Measurements from ENCODE around the gene ELF3. TPM values are rescaled to one million over a fixed set of nuclear protein-coding genes. Genes with fewer than 3 reads are reported as not detected.
"Not testable (repeated sequence)": the region's sequence is repeated elsewhere in the genome, so short reads cannot be mapped to it uniquely, and the experiment has no call there.

Gene ELF3
- total RNA-seq, 3 donors from 2014 or later = 0.87 to 1.4 (median 1.0) TPM

GRCh38 chr1:202015662-202015937 is 5.2 kb downstream of the ELF3 start:
- H3K4me3 Mint-ChIP-seq = no peak overlapping the region
- no peaks in the 10 kb centered on the region for H3K36me3 Mint-ChIP-seq (ENCODE audit: insufficient read depth)
- no peak for ATAC-seq
- no peaks in the 10 kb centered on the region for H3K9me3 Mint-ChIP-seq
- no peak for DNase-seq
- no peaks in the 10 kb centered on the region for H3K4me1 Mint-ChIP-seq (ENCODE audit: low read depth)
- peaks cover 9% of the 10 kb centered on the region for H3K27me3 Mint-ChIP-seq (ENCODE audit: low read depth)

DNA sequence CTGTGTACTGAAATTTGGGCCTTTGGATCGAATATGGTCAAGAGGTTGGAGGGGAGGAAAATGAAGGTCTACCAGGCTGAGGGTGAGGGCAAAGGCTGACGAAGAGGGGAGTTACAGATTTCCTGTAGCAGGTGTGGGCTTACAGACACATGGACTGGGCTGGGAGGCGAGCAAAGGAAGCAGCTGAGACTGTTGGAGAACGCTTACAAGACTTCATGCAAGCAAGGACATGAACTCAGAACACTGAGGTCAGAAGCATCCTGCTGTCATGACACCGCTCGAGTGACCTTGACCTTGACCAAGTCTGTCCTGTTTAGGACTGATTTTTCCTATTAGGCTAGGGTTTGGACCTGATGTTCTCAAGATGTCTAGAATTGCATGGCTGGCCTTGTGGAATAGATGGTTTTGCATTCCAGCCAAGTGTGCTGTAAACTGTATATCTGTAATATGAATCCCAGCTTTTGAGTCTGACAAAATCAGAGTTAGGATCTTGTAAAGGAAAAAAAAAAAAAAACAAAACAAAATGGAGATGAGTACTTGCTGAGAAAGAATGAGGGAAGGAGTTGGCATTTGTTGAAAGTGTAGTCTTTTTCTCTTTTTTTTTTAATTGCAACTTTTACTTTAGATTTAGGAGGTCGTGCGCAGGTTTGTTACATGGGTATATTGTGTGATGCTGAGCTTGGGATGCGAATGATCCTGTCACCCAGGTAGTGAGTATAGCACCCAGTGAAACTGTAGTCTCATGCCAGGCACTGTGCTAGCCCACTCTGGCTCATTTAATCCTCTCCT is 5.8 kb downstream of the ELF3 start:
- H3K9me3 Mint-ChIP-seq = no peaks in the 10 kb centered on the region
- DNase-seq (no peak), ATAC-seq (no peak)
- H3K4me1 Mint-ChIP-seq (ENCODE audit: low read depth) = no peaks in the 10 kb centered on the region
- peaks cover 9% of the 10 kb centered on the region for H3K27me3 Mint-ChIP-seq (ENCODE audit: low read depth)
- H3K4me3 Mint-ChIP-seq = no peak overlapping the region
- H3K36me3 Mint-ChIP-seq (ENCODE audit: insufficient read depth) = no peaks in the 10 kb centered on the region

DNA sequence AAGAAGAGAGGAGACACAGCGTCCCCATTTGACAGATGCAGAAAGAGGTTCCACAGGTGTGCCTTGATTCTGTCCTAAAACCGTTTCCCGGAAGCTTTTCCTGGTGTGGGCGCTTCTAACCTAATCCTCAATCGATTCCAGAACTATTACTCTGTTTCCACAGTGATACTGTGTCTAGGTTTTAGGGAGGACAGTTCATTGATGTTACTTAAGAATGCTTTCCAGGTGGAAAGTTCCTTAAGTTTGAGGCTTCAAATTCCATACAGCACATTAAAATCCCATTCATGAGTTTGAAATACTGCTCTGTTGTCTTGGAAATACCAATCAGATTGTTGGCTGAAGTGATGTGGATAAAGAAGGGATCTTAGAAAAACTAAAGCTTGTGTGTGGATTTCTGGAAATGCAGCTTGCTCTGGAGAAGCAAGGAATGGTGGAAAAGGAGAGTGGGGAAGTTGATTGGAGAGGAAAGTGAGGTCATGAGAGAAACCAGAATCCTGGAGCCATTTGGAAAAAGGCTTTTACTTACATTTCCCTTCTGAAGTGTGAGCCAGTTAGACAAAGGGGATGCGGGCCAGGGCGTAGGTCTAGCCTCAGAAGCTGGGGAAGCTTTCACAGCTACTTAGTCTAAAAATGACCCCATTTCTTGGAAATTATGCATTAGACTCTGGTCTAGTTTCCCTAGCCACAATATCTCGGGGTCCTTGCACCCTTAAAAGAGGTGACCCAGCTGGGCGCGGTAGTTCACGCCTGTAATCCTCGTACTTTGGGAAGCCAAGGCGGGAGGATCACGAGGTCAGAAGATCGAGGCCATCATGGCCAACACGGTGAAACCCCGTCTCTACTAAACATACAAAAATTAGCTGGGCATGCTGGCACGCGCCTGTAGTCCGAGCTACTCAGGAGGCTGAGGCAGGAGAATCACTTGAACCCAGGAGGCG is 6.7 kb downstream of the ELF3 start:
- DNase-seq = no peak
- H3K27me3 Mint-ChIP-seq (ENCODE audit: low read depth) = peaks cover 9% of the 10 kb centered on the region

DNA sequence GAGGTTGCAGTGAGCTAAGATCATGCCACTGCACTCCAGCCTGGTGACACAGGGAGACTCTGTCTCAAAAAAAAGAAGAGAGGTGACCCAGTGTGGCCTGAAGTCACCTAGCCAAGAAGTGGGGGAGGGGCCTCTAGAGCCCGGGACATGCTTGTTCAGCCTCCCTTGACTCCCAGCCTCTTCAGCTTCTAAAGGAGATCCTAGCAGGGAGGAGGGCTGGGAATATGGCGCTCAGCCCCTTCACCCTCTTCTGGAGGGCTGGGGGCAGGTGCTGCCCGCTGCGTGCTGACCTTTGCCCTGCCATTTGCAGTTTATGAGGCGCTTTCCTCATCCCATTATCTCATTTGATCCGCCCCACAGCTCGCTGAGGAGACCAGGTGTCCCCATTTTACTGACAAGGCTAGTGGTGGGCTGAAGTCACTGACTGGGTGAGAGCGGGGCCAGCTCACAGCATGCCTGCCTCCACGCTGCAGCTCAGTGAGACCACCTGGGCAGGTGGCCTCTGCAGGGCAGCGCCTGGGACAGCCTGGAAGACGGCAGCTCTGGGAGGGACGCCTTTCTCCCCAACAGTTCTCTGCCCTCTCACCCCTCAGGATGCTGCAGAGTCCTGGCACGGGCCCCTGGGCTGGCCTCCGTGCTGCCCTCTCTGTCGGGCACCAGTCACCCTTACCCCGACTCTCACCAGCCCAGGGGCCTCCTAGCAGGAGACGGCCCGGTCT is 7.5 kb downstream of the ELF3 start:
- Mint-ChIP-seq H3K9me3 (no peaks in the 10 kb centered on the region), H3K4me1 (ENCODE audit: low read depth) (no peaks in the 10 kb centered on the region), H3K36me3 (ENCODE audit: insufficient read depth) (no peaks in the 10 kb centered on the region), H3K27me3 (ENCODE audit: low read depth) (peaks cover 9% of the 10 kb centered on the region), H3K4me3 (no peak overlapping the region)
- DNase-seq = no peak
- ATAC-seq = no peak

More for the DNA sequence above, 6.7 kb downstream of the ELF3 start:
- Mint-ChIP-seq H3K4me3 (no peak overlapping the region), H3K36me3 (ENCODE audit: insufficient read depth) (no peaks in the 10 kb centered on the region), H3K9me3 (no peaks in the 10 kb centered on the region), H3K4me1 (ENCODE audit: low read depth) (no peaks in the 10 kb centered on the region)
- ATAC-seq = no peak

- no peaks in the 10 kb centered on the region for H3K4me1 Mint-ChIP-seq (ENCODE audit: low read depth)
- H3K4me3 Mint-ChIP-seq = no peak overlapping the region
- ATAC-seq (no peak), DNase-seq (no peak)
- no peaks in the 10 kb centered on the region for H3K36me3 Mint-ChIP-seq (ENCODE audit: insufficient read depth)
- no peaks in the 10 kb centered on the region for H3K9me3 Mint-ChIP-seq
- peaks cover 9% of the 10 kb centered on the region for H3K27me3 Mint-ChIP-seq (ENCODE audit: low read depth)
Observed at GRCh38 chr1:202018468-202019234, 8.3 kb downstream of the ELF3 start.

GRCh38 chr1:202019235-202019558 is 8.8 kb downstream of the ELF3 start:
- not testable (repeated sequence) for H3K27me3 Mint-ChIP-seq (ENCODE audit: low read depth); DNase-seq; H3K9me3 Mint-ChIP-seq; H3K36me3 Mint-ChIP-seq (ENCODE audit: insufficient read depth); H3K4me1 Mint-ChIP-seq (ENCODE audit: low read depth); H3K4me3 Mint-ChIP-seq; ATAC-seq

GRCh38 chr1:202023001-202023433 is 12.6 kb downstream of the ELF3 start:
- Mint-ChIP-seq H3K4me1 (ENCODE audit: low read depth) (no peaks in the 10 kb centered on the region), H3K4me3 (no peak overlapping the region), H3K36me3 (ENCODE audit: insufficient read depth) (no peaks in the 10 kb centered on the region), H3K27me3 (ENCODE audit: low read depth) (peaks cover 5% of the 10 kb centered on the region), H3K9me3 (no peaks in the 10 kb centered on the region)
- no peak for ATAC-seq
- DNase-seq = no peak

- Mint-ChIP-seq H3K9me3 (no peaks in the 10 kb centered on the region), H3K27me3 (ENCODE audit: low read depth) (peaks cover 4% of the 10 kb centered on the region), H3K4me1 (ENCODE audit: low read depth) (peaks cover 2% of the 10 kb centered on the region), H3K36me3 (ENCODE audit: insufficient read depth) (no peaks in the 10 kb centered on the region), H3K4me3 (no peak overlapping the region)
- DNase-seq (no peak), ATAC-seq (peak; percentile 27 to 58)
Observed at GRCh38 chr1:202029171-202029665, 18.8 kb downstream of the ELF3 start.

DNA sequence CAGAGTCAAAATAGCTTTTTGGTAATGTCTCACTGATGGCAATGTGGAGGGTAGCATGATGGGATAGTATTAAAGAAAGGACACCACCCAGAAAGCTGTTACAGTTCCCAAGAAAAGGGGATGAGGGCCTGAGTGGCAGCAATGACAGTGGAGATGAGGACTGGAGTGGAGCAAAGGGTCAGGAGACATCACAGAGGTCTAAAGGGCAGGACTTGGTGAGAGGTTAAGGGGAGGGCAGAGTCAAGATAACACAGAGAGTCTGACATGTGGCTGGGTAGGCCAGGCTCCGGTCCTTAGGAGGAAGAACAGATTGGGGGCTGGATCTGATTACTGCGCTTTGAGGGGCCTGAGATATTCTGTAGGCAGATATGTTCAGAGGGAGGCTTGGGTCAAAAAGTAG is 19.3 kb downstream of the ELF3 start:
- Mint-ChIP-seq H3K36me3 (ENCODE audit: insufficient read depth) (no peaks in the 10 kb centered on the region), H3K9me3 (no peaks in the 10 kb centered on the region), H3K27me3 (ENCODE audit: low read depth) (peaks cover 4% of the 10 kb centered on the region), H3K4me3 (no peak overlapping the region), H3K4me1 (ENCODE audit: low read depth) (peaks cover 2% of the 10 kb centered on the region)
- DNase-seq (no peak), ATAC-seq (no peak)

- no peaks in the 10 kb centered on the region for H3K9me3 Mint-ChIP-seq
- H3K27me3 Mint-ChIP-seq (ENCODE audit: low read depth) = peaks cover 4% of the 10 kb centered on the region
- H3K4me1 Mint-ChIP-seq (ENCODE audit: low read depth) = peaks cover 2% of the 10 kb centered on the region
- no peak for DNase-seq
- H3K36me3 Mint-ChIP-seq (ENCODE audit: insufficient read depth) = no peaks in the 10 kb centered on the region
- no peak overlapping the region for H3K4me3 Mint-ChIP-seq
- ATAC-seq = no peak
Observed at GRCh38 chr1:202031796-202032195, 21.4 kb downstream of the ELF3 start.

DNA sequence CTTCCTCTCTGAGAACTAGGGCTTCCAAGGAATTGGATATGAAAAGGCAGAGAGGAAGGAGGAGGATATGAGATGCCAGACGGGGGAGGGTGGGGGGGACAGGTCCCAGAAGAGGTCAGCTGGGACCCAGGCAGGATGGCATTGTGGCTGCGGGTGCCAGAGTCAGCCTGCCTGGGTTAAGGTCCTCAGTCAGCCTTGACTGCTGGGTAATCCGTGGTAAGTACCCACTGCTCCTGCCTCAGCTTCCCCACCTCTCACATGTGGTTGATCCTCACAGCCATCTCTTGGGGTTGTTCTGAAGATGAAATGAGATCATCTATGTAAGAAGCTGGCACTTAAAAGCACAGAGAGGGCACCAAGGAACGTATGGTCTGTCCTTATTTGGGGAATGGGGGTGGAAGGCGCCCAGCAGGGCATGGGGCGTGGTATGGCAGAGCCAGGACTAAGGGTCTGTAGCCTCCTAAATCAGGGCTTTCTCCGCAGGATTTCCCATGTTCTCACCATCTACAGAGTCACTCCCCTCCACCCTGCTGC is 23.8 kb downstream of the ELF3 start:
- Mint-ChIP-seq H3K9me3 (no peaks in the 10 kb centered on the region), H3K36me3 (ENCODE audit: insufficient read depth) (no peaks in the 10 kb centered on the region), H3K4me1 (ENCODE audit: low read depth) (peaks cover 2% of the 10 kb centered on the region), H3K27me3 (ENCODE audit: low read depth) (peaks cover 4% of the 10 kb centered on the region), H3K4me3 (no peak overlapping the region)
- no peak for DNase-seq
- ATAC-seq = no peak

DNA sequence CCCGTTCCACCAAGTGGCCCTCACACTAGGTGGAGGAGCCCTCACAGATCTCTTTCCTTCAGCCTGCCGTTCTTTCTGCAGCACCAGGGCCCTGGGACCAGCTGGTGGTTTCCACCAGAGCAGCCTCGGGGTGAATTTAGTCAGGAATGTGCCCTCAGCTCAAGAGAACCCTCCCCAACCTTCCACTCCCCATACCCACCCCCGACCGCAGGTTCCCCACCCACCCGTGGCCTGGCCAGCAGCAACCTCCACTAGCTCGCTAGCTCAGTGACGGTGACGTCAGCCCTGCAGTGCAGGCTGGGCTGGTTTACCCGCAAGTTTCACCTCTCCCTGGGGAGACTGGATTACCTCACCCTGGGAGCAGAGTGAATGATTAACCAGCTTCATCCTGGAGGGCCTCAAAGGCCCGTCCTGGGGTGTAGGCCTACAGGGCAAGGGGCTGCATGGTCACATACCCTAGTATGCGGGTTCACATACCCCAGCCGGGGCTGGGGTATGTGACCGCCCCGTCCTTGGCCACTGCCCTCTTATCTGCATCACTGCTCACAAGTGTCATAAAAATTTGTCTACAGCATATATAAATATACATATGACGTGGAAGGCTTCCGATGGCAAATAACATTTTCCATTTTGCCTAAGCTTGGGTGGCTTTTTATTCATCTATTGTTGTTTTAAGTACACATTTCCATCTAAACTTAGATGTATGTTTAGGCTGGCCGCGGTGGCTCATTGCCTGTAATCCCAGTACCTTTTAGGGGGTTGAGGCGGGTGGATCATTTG is 24.5 kb downstream of the ELF3 start:
- Mint-ChIP-seq H3K4me1 (ENCODE audit: low read depth) (no peaks in the 10 kb centered on the region), H3K4me3 (no peak overlapping the region), H3K36me3 (ENCODE audit: insufficient read depth) (no peaks in the 10 kb centered on the region), H3K27me3 (ENCODE audit: low read depth) (peaks cover 4% of the 10 kb centered on the region), H3K9me3 (no peaks in the 10 kb centered on the region)
- ATAC-seq (no peak), DNase-seq (no peak)

Measured in activated T-cell treated with anti-CD3 and anti-CD28 coated beads, Interleukin-2, amount 50 U/mL, for 4 hours (primary cell).